ENCODE data around the gene TRMT44. TPM values are rescaled to one million over a fixed set of nuclear protein-coding genes. Genes with fewer than 3 reads are reported as not detected.

Gene TRMT44
- 10 to 100 TPM in 1 of 4 donors, 1 to 10 TPM in 3; 4.7 to 11.6 (median 5.2) TPM for polyA plus RNA-seq
- long read RNA-seq, donor 1: 0 reads
- long read RNA-seq, donor 2, partial matches to known transcripts: 0 of 1 reads
- long read RNA-seq, donor 2, other reads (novel, unspliced or antisense): 0 of 1 reads
- long read RNA-seq, donor 3: 0 reads
- long read RNA-seq, donor 4: 0 reads
- long read RNA-seq, donor 5: 0 reads
- long read RNA-seq, donor 6, partial matches to known transcripts: 0 of 1 reads
- long read RNA-seq, donor 6, other reads (novel, unspliced or antisense): 0 of 1 reads
- long read RNA-seq, donor 7: 0 reads
- long read RNA-seq, donor 8: 0 reads
- long read RNA-seq, donor 9: 0 reads
- long read RNA-seq, donor 10: 0 reads

GRCh38 chr4:8440492-8441311 is at the start of gene TRMT44, which contains the start of gene ACOX3:
TRMT44 (plus strand) TSS chr4:8440777; CDS start chr4:8440823, 46 bp downstream.
ACOX3 (minus strand) TSS chr4:8440723; CDS start chr4:8416521, 24,202 bp downstream.
- Histone ChIP-seq H3K4me1 (ENCODE audit: control insufficient read depth in 3 of 3, insufficient read depth in 2 of 3, low read depth in 1 of 3, low read length in 2 of 3) (peaks cover 6 to 42% (median 18%) of the 10 kb centered on the region in 3 donors), H3K36me3 (ENCODE audit: control insufficient read depth in 3 of 3, insufficient read depth in 2 of 3, low read depth in 1 of 3, low read length in 3 of 3) (peaks cover 0 to 9% (median 0%) of the 10 kb centered on the region in 3 donors), H3K4me3 (ENCODE audit: low read depth in 1 of 3, low read length in 3 of 3) (peak within 1 kb of the TSS; percentile 58 to 99 (median 96)), H3K27ac (ENCODE audit: low read depth in 1 of 3, low read length in 2 of 3) (peak within 1 kb of the TSS; percentile 86 to 96 (median 88)), H3K9me3 (ENCODE audit: control insufficient read depth in 2 of 2, insufficient read depth in 1 of 2, low read depth in 1 of 2, low read length in 1 of 2) (no peaks in the 10 kb centered on the region), H3K27me3 (ENCODE audit: control insufficient read depth in 3 of 3, insufficient read depth in 3 of 3, low read length in 3 of 3) (no peaks in the 10 kb centered on the region)
- no peak for FAIRE-seq
- peak; percentile 96 to 98 for DNase-seq
- WGBS, 3 donors: 0 to 1% (median 0%) methylated on average over 49 to 60 of the region's 60 CpGs

GRCh38 chr4:8391071-8391470 is 49.5 kb upstream of the TRMT44 start:
- Histone ChIP-seq H3K27me3 (ENCODE audit: control insufficient read depth in 3 of 3, insufficient read depth in 3 of 3, low read length in 3 of 3) (no peaks in the 10 kb centered on the region), H3K9me3 (ENCODE audit: control insufficient read depth in 2 of 2, insufficient read depth in 1 of 2, low read depth in 1 of 2, low read length in 1 of 2) (no peaks in the 10 kb centered on the region), H3K4me3 (ENCODE audit: low read depth in 1 of 3, low read length in 3 of 3) (no peak overlapping the region), H3K27ac (ENCODE audit: low read depth in 1 of 3, low read length in 2 of 3) (no peak overlapping the region), H3K4me1 (ENCODE audit: control insufficient read depth in 3 of 3, insufficient read depth in 2 of 3, low read depth in 1 of 3, low read length in 2 of 3) (no peaks in the 10 kb centered on the region), H3K36me3 (ENCODE audit: control insufficient read depth in 3 of 3, insufficient read depth in 2 of 3, low read depth in 1 of 3, low read length in 3 of 3) (peaks cover 0 to 82% (median 0%) of the 10 kb centered on the region in 3 donors)
- 82 to 95% (median 90%) methylated on average over 7 of the region's 7 CpGs for WGBS, 3 donors
- DNase-seq (no peak), FAIRE-seq (no peak)

GRCh38 chr4:8391972-8392371 is 48.6 kb upstream of the TRMT44 start:
- WGBS, 3 donors: 66 to 79% (median 68%) methylated on average over 9 of the region's 9 CpGs
- H3K9me3 ChIP-seq (ENCODE audit: control insufficient read depth in 2 of 2, insufficient read depth in 1 of 2, low read depth in 1 of 2, low read length in 1 of 2): no peaks in the 10 kb centered on the region
- no peak for FAIRE-seq
- H3K4me3 ChIP-seq (ENCODE audit: low read depth in 1 of 3, low read length in 3 of 3): no peak overlapping the region
- no peak for DNase-seq
- peaks cover 0 to 81% (median 0%) of the 10 kb centered on the region in 3 donors for H3K36me3 ChIP-seq (ENCODE audit: control insufficient read depth in 3 of 3, insufficient read depth in 2 of 3, low read depth in 1 of 3, low read length in 3 of 3)
- H3K27ac ChIP-seq (ENCODE audit: low read depth in 1 of 3, low read length in 2 of 3): peak overlapping the region in 1 of 3 donors; percentile 81
- no peaks in the 10 kb centered on the region for H3K27me3 ChIP-seq (ENCODE audit: control insufficient read depth in 3 of 3, insufficient read depth in 3 of 3, low read length in 3 of 3)
- H3K4me1 ChIP-seq (ENCODE audit: control insufficient read depth in 3 of 3, insufficient read depth in 2 of 3, low read depth in 1 of 3, low read length in 2 of 3): no peaks in the 10 kb centered on the region

GRCh38 chr4:8392591-8393190 is 47.9 kb upstream of the TRMT44 start:
- H3K9me3 ChIP-seq (ENCODE audit: control insufficient read depth in 2 of 2, insufficient read depth in 1 of 2, low read depth in 1 of 2, low read length in 1 of 2): no peaks in the 10 kb centered on the region
- FAIRE-seq (no peak), DNase-seq (no peak)
- H3K4me3 ChIP-seq (ENCODE audit: low read depth in 1 of 3, low read length in 3 of 3): no peak overlapping the region
- H3K36me3 ChIP-seq (ENCODE audit: control insufficient read depth in 3 of 3, insufficient read depth in 2 of 3, low read depth in 1 of 3, low read length in 3 of 3): peaks cover 0 to 81% (median 0%) of the 10 kb centered on the region in 3 donors
- 82 to 95% (median 85%) methylated on average over 15 of the region's 15 CpGs for whole genome bisulfite sequencing, 3 donors
- no peaks in the 10 kb centered on the region for H3K4me1 ChIP-seq (ENCODE audit: control insufficient read depth in 3 of 3, insufficient read depth in 2 of 3, low read depth in 1 of 3, low read length in 2 of 3)
- H3K27me3 ChIP-seq (ENCODE audit: control insufficient read depth in 3 of 3, insufficient read depth in 3 of 3, low read length in 3 of 3): no peaks in the 10 kb centered on the region
- H3K27ac ChIP-seq (ENCODE audit: low read depth in 1 of 3, low read length in 2 of 3): peak overlapping the region in 1 of 3 donors; percentile 33

- H3K27me3 ChIP-seq (ENCODE audit: control insufficient read depth in 3 of 3, insufficient read depth in 3 of 3, low read length in 3 of 3): no peaks in the 10 kb centered on the region
- no peak overlapping the region for H3K4me3 ChIP-seq (ENCODE audit: low read depth in 1 of 3, low read length in 3 of 3)
- DNase-seq: no peak
- peaks cover 0 to 72% (median 0%) of the 10 kb centered on the region in 3 donors for H3K36me3 ChIP-seq (ENCODE audit: control insufficient read depth in 3 of 3, insufficient read depth in 2 of 3, low read depth in 1 of 3, low read length in 3 of 3)
- no peaks in the 10 kb centered on the region for H3K4me1 ChIP-seq (ENCODE audit: control insufficient read depth in 3 of 3, insufficient read depth in 2 of 3, low read depth in 1 of 3, low read length in 2 of 3)
- H3K27ac ChIP-seq (ENCODE audit: low read depth in 1 of 3, low read length in 2 of 3): peak overlapping the region in 1 of 3 donors; percentile 59
- no peaks in the 10 kb centered on the region for H3K9me3 ChIP-seq (ENCODE audit: control insufficient read depth in 2 of 2, insufficient read depth in 1 of 2, low read depth in 1 of 2, low read length in 1 of 2)
- WGBS, 3 donors: 62 to 74% (median 72%) methylated on average over 8 of the region's 8 CpGs
- FAIRE-seq: no peak
Observed at GRCh38 chr4:8393593-8394038, 47.0 kb upstream of the TRMT44 start.

GRCh38 chr4:8394061-8394519 is 46.5 kb upstream of the TRMT44 start:
- 64 to 91% (median 86%) methylated on average over 19 of the region's 19 CpGs for WGBS, 3 donors
- H3K36me3 ChIP-seq (ENCODE audit: control insufficient read depth in 3 of 3, insufficient read depth in 2 of 3, low read depth in 1 of 3, low read length in 3 of 3): peaks cover 0 to 71% (median 3%) of the 10 kb centered on the region in 3 donors
- no peaks in the 10 kb centered on the region for H3K27me3 ChIP-seq (ENCODE audit: control insufficient read depth in 3 of 3, insufficient read depth in 3 of 3, low read length in 3 of 3)
- H3K4me3 ChIP-seq (ENCODE audit: low read depth in 1 of 3, low read length in 3 of 3): no peak overlapping the region
- FAIRE-seq (no peak), DNase-seq (no peak)
- no peaks in the 10 kb centered on the region for H3K9me3 ChIP-seq (ENCODE audit: control insufficient read depth in 2 of 2, insufficient read depth in 1 of 2, low read depth in 1 of 2, low read length in 1 of 2)
- peak overlapping the region in 1 of 3 donors; percentile 59 for H3K27ac ChIP-seq (ENCODE audit: low read depth in 1 of 3, low read length in 2 of 3)
- H3K4me1 ChIP-seq (ENCODE audit: control insufficient read depth in 3 of 3, insufficient read depth in 2 of 3, low read depth in 1 of 3, low read length in 2 of 3): no peaks in the 10 kb centered on the region

GRCh38 chr4:8394806-8395205 is 45.8 kb upstream of the TRMT44 start:
- FAIRE-seq (no peak), DNase-seq (no peak)
- Histone ChIP-seq H3K9me3 (ENCODE audit: control insufficient read depth in 2 of 2, insufficient read depth in 1 of 2, low read depth in 1 of 2, low read length in 1 of 2) (no peaks in the 10 kb centered on the region), H3K4me1 (ENCODE audit: control insufficient read depth in 3 of 3, insufficient read depth in 2 of 3, low read depth in 1 of 3, low read length in 2 of 3) (no peaks in the 10 kb centered on the region), H3K4me3 (ENCODE audit: low read depth in 1 of 3, low read length in 3 of 3) (no peak overlapping the region), H3K27ac (ENCODE audit: low read depth in 1 of 3, low read length in 2 of 3) (peak overlapping the region in 1 of 3 donors; percentile 59), H3K27me3 (ENCODE audit: control insufficient read depth in 3 of 3, insufficient read depth in 3 of 3, low read length in 3 of 3) (no peaks in the 10 kb centered on the region), H3K36me3 (ENCODE audit: control insufficient read depth in 3 of 3, insufficient read depth in 2 of 3, low read depth in 1 of 3, low read length in 3 of 3) (peaks cover 0 to 69% (median 3%) of the 10 kb centered on the region in 3 donors)
- WGBS, 3 donors: 93 to 96% (median 94%) methylated on average over 12 of the region's 12 CpGs
